H1 (cell line): ENCODE data around the gene METRNL. TPM values are rescaled to one million over a fixed set of nuclear protein-coding genes. Genes with fewer than 3 reads are reported as not detected.
A peak's percentile ranks its signal among the peaks of the same experiment; 100 is the strongest.

Experiments used
- CTCF ChIA-PET: fragments of 300-600 bp; sonication (Branson Sonifier 250); formaldehyde crosslinking; loops from one replicate; lab custom pipeline; 2021; ENCODE audit not compliant: partially characterized antibody; lab: Charles Lee
- POLR2A ChIA-PET: fragments of 300-600 bp; sonication (Branson Sonifier 250); formaldehyde crosslinking; loops from one replicate; lab custom pipeline; 2021; ENCODE audit warnings: inconsistent platforms; ENCODE audit not compliant: partially characterized antibody; lab: Charles Lee
- DNase-seq, 2 experiments: peaks; one replicate each; pipeline versions ENCODE4 v3.0.0 to v3.0.0-alpha.2; 2010 to 2022; ENCODE audit warnings: low spot score in 2 of 2, low read depth in 1 of 2, mixed read lengths in 1 of 2
- FAIRE-seq: peaks from 2 replicates; lab custom pipeline; 2011; peaks lifted over from hg19 to GRCh38; lab: Jason Lieb, UNC
- H2AFZ ChIP-seq: 2 replicates; pipeline ENCODE4 v1.8.1; 2012; ENCODE audit warnings: low read length, inconsistent platforms
- H2AK5ac ChIP-seq: 2 replicates; pipeline ENCODE4 v1.6.1; 2013; ENCODE audit warnings: low read depth, low read length
- H2BK120ac ChIP-seq: replicated peaks from 2 replicates; pipeline ENCODE3; 2013; ENCODE audit warnings: low read depth, low read length, inconsistent platforms
- H2BK12ac ChIP-seq: 2 replicates; pipeline ENCODE4 v1.6.1; 2013; ENCODE audit warnings: low read depth, low read length
- H2BK15ac ChIP-seq: 2 replicates; pipeline ENCODE4 v1.6.1; 2013; ENCODE audit warnings: low read length
- H2BK20ac ChIP-seq: 2 replicates; pipeline ENCODE4 v1.6.1; 2013; ENCODE audit warnings: low read length
- H2BK5ac ChIP-seq: 2 replicates; pipeline ENCODE4 v1.6.1; 2013; ENCODE audit warnings: low read depth, low read length
- H3K14ac ChIP-seq: 2 replicates; pipeline ENCODE4 v1.6.1; 2013; ENCODE audit warnings: inconsistent platforms; ENCODE audit not compliant: insufficient read length
- H3K18ac ChIP-seq: 2 replicates; pipeline ENCODE4 v1.6.1; 2013; ENCODE audit warnings: low read length; ENCODE audit errors: extremely low read depth
- H3K23ac ChIP-seq: 2 replicates; pipeline ENCODE4 v1.6.1; 2013; ENCODE audit warnings: inconsistent platforms; ENCODE audit not compliant: insufficient read length
- H3K23me2 ChIP-seq: 2 replicates; pipeline ENCODE4 v1.6.1; 2013; ENCODE audit warnings: low read depth, low read length
- H3K27ac ChIP-seq: 2 replicates; pipeline ENCODE4 v1.6.1; 2011; ENCODE audit warnings: low read depth, low read length, inconsistent platforms
- H3K27me3 ChIP-seq, 4 experiments: replicated peaks in 1 of 4; 1 replicate in 1 of 4; 2 replicates in 3 of 4; pipeline versions ENCODE4 v1.6.1 to v1.8.1; 2011 to 2013; ENCODE audit warnings: low read length in 3 of 4, mild to moderate bottlenecking in 3 of 4, inconsistent platforms in 2 of 4, mixed read lengths in 2 of 4, moderate library complexity in 1 of 4; ENCODE audit not compliant: control insufficient read depth in 3 of 4, insufficient read depth in 3 of 4; ENCODE audit errors: extremely low read depth in 1 of 4
- H3K36me3 ChIP-seq, 4 experiments: 2 replicates each; pipeline versions ENCODE4 v1.6.1 to v1.8.1; 2011 to 2013; ENCODE audit warnings: mild to moderate bottlenecking in 4 of 4, low read length in 3 of 4, moderate library complexity in 2 of 4, control low read depth in 1 of 4, inconsistent platforms in 1 of 4; ENCODE audit not compliant: insufficient read depth in 4 of 4, control insufficient read depth in 2 of 4
- H3K4ac ChIP-seq: replicated peaks from 2 replicates; pipeline ENCODE3; 2013; ENCODE audit warnings: low read length, low read depth, mixed read lengths, inconsistent platforms; ENCODE audit not compliant: insufficient read length
- H3K4me1 ChIP-seq, 4 experiments: replicated peaks in 1 of 4; 1 replicate in 1 of 4; 2 replicates in 3 of 4; pipeline versions ENCODE4 v1.6.1 to v1.8.1; 2011 to 2013; ENCODE audit warnings: low read length in 3 of 4, inconsistent platforms in 2 of 4, mixed read lengths in 1 of 4; ENCODE audit not compliant: insufficient read depth in 4 of 4, control insufficient read depth in 3 of 4
- H3K4me2 ChIP-seq, 2 experiments: 2 replicates each; pipeline versions ENCODE4 v1.6.1 to v1.8.1; 2011 to 2013; ENCODE audit warnings: low read depth in 2 of 2, low read length in 2 of 2, control low read depth in 1 of 2, inconsistent platforms in 1 of 2, mild to moderate bottlenecking in 1 of 2; ENCODE audit not compliant: insufficient read depth in 1 of 2
- H3K4me3 ChIP-seq, 4 experiments: fragments of 200-600, 300-600 bp in 1 of 4; sonication (generic), shearing (Covaris generic), sonication (Bioruptor Twin) in 1 of 4; 2 replicates each; pipeline versions ENCODE4 v1.5.1 to v1.8.1; 2011 to 2016; ENCODE audit warnings: low read length in 4 of 4, low read depth in 3 of 4, control low read depth in 2 of 4, inconsistent platforms in 2 of 4, mild to moderate bottlenecking in 2 of 4, mixed read lengths in 1 of 4, moderate library complexity in 1 of 4; ENCODE audit not compliant: insufficient read depth in 2 of 4; ENCODE audit errors: extremely low read depth in 1 of 4
- H3K56ac ChIP-seq: replicated peaks from 2 replicates; pipeline ENCODE3; 2013; ENCODE audit warnings: low read depth, mild to moderate bottlenecking, mixed read lengths, low read length, inconsistent platforms; ENCODE audit not compliant: insufficient read length
- H3K79me1 ChIP-seq: 2 replicates; pipeline ENCODE4 v1.6.1; 2013; ENCODE audit warnings: low read depth, low read length, control low read depth
- H3K79me2 ChIP-seq, 2 experiments: 2 replicates each; pipeline versions ENCODE4 v1.6.1 to v1.8.1; 2012 to 2013; ENCODE audit warnings: low read length in 2 of 2, mild to moderate bottlenecking in 2 of 2, inconsistent platforms in 1 of 2; ENCODE audit not compliant: insufficient read depth in 2 of 2, control insufficient read depth in 1 of 2
- H3K9ac ChIP-seq, 4 experiments: replicated peaks in 1 of 4; 1 replicate in 1 of 4; 2 replicates in 3 of 4; pipeline versions ENCODE4 v1.6.1 to v1.8.1; 2011 to 2013; ENCODE audit warnings: low read depth in 3 of 4, low read length in 3 of 4, control low read depth in 2 of 4, mild to moderate bottlenecking in 2 of 4, moderate library complexity in 2 of 4, inconsistent platforms in 1 of 4; ENCODE audit errors: extremely low read depth in 1 of 4
- H3K9me3 ChIP-seq, 2 experiments: 2 replicates each; pipeline versions ENCODE4 v1.6.1 to v1.8.1; 2012 to 2013; ENCODE audit warnings: mild to moderate bottlenecking in 2 of 2, moderate library complexity in 2 of 2, control low read depth in 1 of 2, inconsistent platforms in 1 of 2, low read depth in 1 of 2, low read length in 1 of 2, mixed read lengths in 1 of 2; ENCODE audit not compliant: insufficient read depth in 2 of 2
- H4K20me1 ChIP-seq, 2 experiments: replicated peaks in 1 of 2; 2 replicates each; pipeline versions ENCODE3 to v1.8.1; 2011 to 2013; ENCODE audit warnings: inconsistent platforms in 2 of 2, low read length in 2 of 2, mild to moderate bottlenecking in 1 of 2; ENCODE audit not compliant: insufficient read depth in 2 of 2, control insufficient read depth in 1 of 2
- H4K5ac ChIP-seq: 2 replicates; pipeline ENCODE4 v1.6.1; 2013; ENCODE audit warnings: low read length, low read depth, mixed read lengths, inconsistent platforms; ENCODE audit not compliant: insufficient read length
- H4K8ac ChIP-seq: 2 replicates; pipeline ENCODE4 v1.8.0; 2013; ENCODE audit warnings: mild to moderate bottlenecking, moderate library complexity, low read length, inconsistent platforms; ENCODE audit not compliant: insufficient read depth; ENCODE audit errors: extremely low read depth
- H4K91ac ChIP-seq: replicated peaks from 2 replicates; pipeline ENCODE3; 2013; ENCODE audit warnings: low read length, mixed read lengths, inconsistent platforms; ENCODE audit not compliant: insufficient read length
- BRCA1 ChIP-seq: IDR thresholded peaks from 2 replicates; pipeline ENCODE4 v1.6.1; 2012; ENCODE audit warnings: low read depth, low read length, improper control_type of control experiment
- E2F6 ChIP-seq: IDR thresholded peaks from 2 replicates; pipeline ENCODE4 v1.6.1; 2012; ENCODE audit warnings: inconsistent platforms
- EGR1 ChIP-seq: IDR thresholded peaks from 2 replicates; pipeline ENCODE4 v1.6.1; 2011; ENCODE audit warnings: low read depth, low read length, borderline replicate concordance
- JUN ChIP-seq: IDR thresholded peaks from 2 replicates; pipeline ENCODE4 v1.6.1; 2011; ENCODE audit warnings: low read depth, mild to moderate bottlenecking, improper control_type of control experiment, low read length
- MAX ChIP-seq: IDR thresholded peaks from 2 replicates; pipeline ENCODE4 v1.6.1; 2012; ENCODE audit warnings: inconsistent platforms
- SIN3A ChIP-seq, 2 experiments: IDR thresholded peaks in 1 of 2; conservative IDR thresholded peaks in 1 of 2; 2 replicates each; pipeline ENCODE4 v1.6.1; 2011 to 2012; ENCODE audit warnings: low read length in 2 of 2, improper control_type of control experiment in 1 of 2, low read depth in 1 of 2, mild to moderate bottlenecking in 1 of 2
- TEAD4 ChIP-seq: IDR thresholded peaks from 2 replicates; pipeline ENCODE4 v1.6.1; 2012; ENCODE audit warnings: low read depth, low read length, inconsistent platforms, mixed read lengths
- WGBS, 2 experiments: shearing (Covaris generic) in 1 of 2; methylation state at CpG; one replicate each; pipeline versions ENCODE4 v1.1.6 to v1.1.7; 2013 to 2015; ENCODE audit warnings: low lambda C conversion rate in 2 of 2, mixed read lengths in 2 of 2, inconsistent platforms in 1 of 2, low coverage in 1 of 2, missing lambda C conversion rate in 1 of 2; ENCODE audit not compliant: insufficient replicate concordance in 2 of 2, insufficient coverage in 1 of 2, insufficient read length in 1 of 2; ENCODE audit errors: extremely low coverage in 1 of 2, missing lambda C conversion rate in 1 of 2; 5-methylcytosine and 5-hydroxymethylcytosine counted together
- polyA plus RNA-seq, 7 experiments: library from polyadenylated mRNA; depleted of rRNA in 3 of 7; stranded (reverse) in 5 of 7; unstranded in 2 of 7; fragments of >200 nt in 5 of 7; fragments of 200-250 nt in 2 of 7; gene quantifications; 1 replicate in 5 of 7; 2 replicates in 1 of 7; 4 replicates in 1 of 7; pipeline versions ENCODE4 v1.2.1 to v1.2.3, GENCODE V29; 2011 to 2013; ENCODE audit warnings: missing spikeins in 2 of 7, mixed read lengths in 2 of 7
- total RNA-seq: library from RNA; stranded (reverse); fragmentation: NEBNext Ultra II Directional; extraction: Animal tissue kit (Norgen Biotek cat#: 25700); gene quantifications from 2 replicates; pipeline ENCODE4 v1.2.1, GENCODE V29; 2021

The METRNL gene
- total and polyA plus RNA-seq, 2 of the 8 experiments (the other 6 are each of a cell fraction or from before 2014, with no cell fraction given): 13.9 to 14.2 TPM

GRCh38 chr17:83050651-83051395 is 28.6 kb upstream of the METRNL start:
- no peak overlapping the region for H2BK120ac ChIP-seq
- peaks cover 0 to 5% (median 0%) of the 10 kb centered on the region in 4 experiments; a peak in 1 of 7 replicates for H3K27me3 ChIP-seq
- H2AK5ac ChIP-seq: peak overlapping the region; percentile 29; the same call in 1 of the 2 replicates
- H3K36me3 ChIP-seq: peaks cover 0 to 10% (median 1%) of the 10 kb centered on the region in 4 experiments; a peak in 3 of 8 replicates
- no peak overlapping the region; the same call in 1 of the 2 replicates for H3K27ac ChIP-seq
- H3K79me2 ChIP-seq: no peaks in the 10 kb centered on the region
- ChIA-PET POLR2A (interaction anchor here (0.8 to 1.0 kb wide), 2 partner anchors 26 to 33 kb away, joined by 3 to 4 read pairs; no protein-coding TSS in a partner anchor), CTCF (no interaction called here)
- H3K23ac ChIP-seq: no peak overlapping the region
- DNase-seq (peak in 1 of 2 experiments; percentile 58), FAIRE-seq (no peak)
- H3K14ac ChIP-seq: no peak overlapping the region
- H3K4me3 ChIP-seq: peak overlapping the region; percentile 57 to 80 (median 70)
- peak overlapping the region; percentile 51; the same call in 1 of the 2 replicates for H3K18ac ChIP-seq
- no peak overlapping the region for H3K4ac ChIP-seq
- H4K8ac ChIP-seq: peak overlapping the region; percentile 89
- 0 out of 2 replicates have a peak overlapping the region, but pooled peaks have one; percentile 35 for H2BK5ac ChIP-seq
- peak overlapping the region; percentile 74 to 83 for H3K4me2 ChIP-seq
- 0 out of 2 replicates have a peak overlapping the region, but pooled peaks have one; percentile 13 for H2BK20ac ChIP-seq
- H4K91ac ChIP-seq: peak overlapping the region; percentile 74
- TF ChIP-seq JUN: no peak
- TF ChIP-seq EGR1: 0 out of 2 replicates have a peak, but pooled peaks have one; percentile 30
- no peak for TF ChIP-seq BRCA1
- peak; percentile 50 for TF ChIP-seq E2F6
- peak; percentile 20; the same call in 1 of the 2 replicates for TF ChIP-seq MAX
- TF ChIP-seq TEAD4: peak; percentile 40; the same call in 1 of the 2 replicates
- no peak for TF ChIP-seq SIN3A (conservative IDR thresholded peaks at IDR 0.05 in 1 of 2, IDR thresholded peaks at IDR 0.05 in 1 of 2; ENCODE audit: low read depth in 1 of 2, low read length in 2 of 2)
- peaks cover 0 to 3% of the 10 kb centered on the region in 2 experiments for H4K20me1 ChIP-seq
- H3K79me1 ChIP-seq: no peaks in the 10 kb centered on the region
- H3K23me2 ChIP-seq: peaks cover 11% of the 10 kb centered on the region; the same call in 1 of the 2 replicates
- H3K56ac ChIP-seq: no peak overlapping the region
- H3K4me1 ChIP-seq: peaks cover 0 to 14% (median 7%) of the 10 kb centered on the region in 4 experiments; a peak in 6 of 7 replicates
- peak overlapping the region; percentile 25; the same call in 1 of the 2 replicates for H2AFZ ChIP-seq
- H2BK15ac ChIP-seq: peak overlapping the region; percentile 88; the same call in 1 of the 2 replicates
- H2BK12ac ChIP-seq: peak overlapping the region; percentile 72; the same call in 1 of the 2 replicates
- peak overlapping the region in 2 of 4 experiments; percentile 56 to 70; a peak in 2 of 7 replicates for H3K9ac ChIP-seq
- 59% methylated on average over 24 of the region's 55 CpGs; no CpG with 5 or more reads in 1 of the 2 experiments for WGBS, 2 experiments
- H4K5ac ChIP-seq: peak overlapping the region; percentile 88
- no peaks in the 10 kb centered on the region for H3K9me3 ChIP-seq
